Endodermal cell (in vitro differentiated cells): ENCODE measurements around the gene CARD14. TPM values are rescaled to one million over a fixed set of nuclear protein-coding genes. Genes with fewer than 3 reads are reported as not detected.
A peak's percentile ranks its signal among the peaks of the same experiment; 100 is the strongest.

Experiments
- DNase-seq: peaks from one replicate; pipeline ENCODE4 v3.0.0-alpha.2; 2017
- H3K27ac ChIP-seq: 2 replicates; pipeline ENCODE4 v1.5.1; 2013; ENCODE audit warnings: mild to moderate bottlenecking, low read depth, low read length, moderate library complexity
- H3K27me3 ChIP-seq: 2 replicates; pipeline ENCODE4 v1.6.1; 2013; ENCODE audit warnings: mild to moderate bottlenecking, low read length, moderate library complexity; ENCODE audit not compliant: insufficient read depth, control insufficient read depth, poor library complexity, severe bottlenecking
- H3K36me3 ChIP-seq: 2 replicates; pipeline ENCODE4 v1.7.0; 2013; ENCODE audit warnings: mild to moderate bottlenecking, low read length, moderate library complexity; ENCODE audit not compliant: control insufficient read depth, insufficient read depth
- H3K4me1 ChIP-seq: one replicate; pipeline ENCODE4 v1.7.0; 2013; ENCODE audit warnings: low read length; ENCODE audit not compliant: control insufficient read depth, insufficient read depth
- H3K4me3 ChIP-seq: 2 replicates; pipeline ENCODE4 v1.5.1; 2013; ENCODE audit warnings: mild to moderate bottlenecking, low read length, moderate library complexity
- H3K9ac ChIP-seq: 2 replicates; pipeline ENCODE4 v1.6.1; 2013; ENCODE audit warnings: mild to moderate bottlenecking, low read length, moderate library complexity; ENCODE audit not compliant: poor library complexity, severe bottlenecking; ENCODE audit errors: extremely low read depth
- H3K9me3 ChIP-seq: 2 replicates; pipeline ENCODE4 v1.6.1; 2013; ENCODE audit warnings: mild to moderate bottlenecking, low read length, moderate library complexity; ENCODE audit not compliant: control insufficient read depth
- H3K27ac Mint-ChIP-seq: 2 replicates; pipeline ENCODE4 v1.8.0; 2020; ENCODE audit warnings: mixed read lengths
- H3K27me3 Mint-ChIP-seq: 2 replicates; pipeline ENCODE4 v1.8.0; 2021; ENCODE audit warnings: mild to moderate bottlenecking, mixed read lengths; ENCODE audit not compliant: insufficient read depth
- H3K36me3 Mint-ChIP-seq: 2 replicates; pipeline ENCODE4 v1.8.0; 2020; ENCODE audit warnings: low read depth, mixed read lengths
- H3K4me1 Mint-ChIP-seq: 2 replicates; pipeline ENCODE4 v1.8.0; 2020; ENCODE audit warnings: mixed read lengths
- H3K4me3 Mint-ChIP-seq: 2 replicates; pipeline ENCODE4 v1.8.0; 2020; ENCODE audit warnings: mild to moderate bottlenecking, moderate library complexity, mixed read lengths
- H3K9me3 Mint-ChIP-seq: 2 replicates; pipeline ENCODE4 v1.8.0; 2020; ENCODE audit warnings: mild to moderate bottlenecking, mixed read lengths
- CTCF ChIP-seq: fragments of 200-600 bp; sonication (generic); conservative IDR thresholded peaks from 2 replicates; pipeline ENCODE4 v1.5.0; 2021; ENCODE audit warnings: antibody characterized with exemption, mild to moderate bottlenecking
- WGBS, 2 experiments: methylation state at CpG; one replicate each; pipeline versions ENCODE4 v1.1.5 to v1.1.7; 2013; ENCODE audit warnings: missing lambda C conversion rate in 2 of 2, mixed read lengths in 1 of 2; ENCODE audit not compliant: insufficient coverage in 1 of 2, insufficient read length in 1 of 2; 5-methylcytosine and 5-hydroxymethylcytosine counted together
- total RNA-seq, 2 donors: library from RNA; stranded (reverse); fragmentation: NEBNext Ultra II Directional in 1 of 2; extraction: Animal tissue kit (Norgen Biotek cat#: 25700) in 1 of 2; gene quantifications; 2 replicates in 1 of 2; 3 replicates in 1 of 2; pipeline ENCODE4 v1.2.1, GENCODE V29; 2021

The CARD14 gene
- total RNA-seq, 2 donors from 2014 or later, result 0.31 TPM; not detected in 1

GRCh38 chr17:80145076-80146075 lies 24.5 kb upstream of the CARD14 start:
- peaks cover 44% of the 10 kb centered on the region for H3K36me3 Mint-ChIP-seq
- peak overlapping the region; percentile 96 for H3K4me3 ChIP-seq
- no peaks in the 10 kb centered on the region for H3K9me3 ChIP-seq
- DNase-seq, result no peak
- peaks cover 16% of the 10 kb centered on the region for H3K4me1 Mint-ChIP-seq
- peak overlapping the region; percentile 83 for H3K9ac ChIP-seq
- H3K36me3 ChIP-seq, result peaks cover 53% of the 10 kb centered on the region
- TF ChIP-seq CTCF, result no peak
- H3K27ac ChIP-seq, result no peak overlapping the region
- no peaks in the 10 kb centered on the region for H3K27me3 Mint-ChIP-seq
- H3K9me3 Mint-ChIP-seq, result no peaks in the 10 kb centered on the region
- WGBS, 2 experiments, result 71 to 72% methylated on average over 6 to 10 of the region's 10 CpGs
- peak overlapping the region; percentile 79 for H3K4me3 Mint-ChIP-seq
- no peaks in the 10 kb centered on the region for H3K27me3 ChIP-seq
- no peaks in the 10 kb centered on the region for H3K4me1 ChIP-seq
- peak overlapping the region; percentile 1 for H3K27ac Mint-ChIP-seq

- WGBS, 2 experiments, result 0 to 1% methylated on average over 17 to 69 of the region's 69 CpGs
- Mint-ChIP-seq H3K4me1 (peaks cover 23% of the 10 kb centered on the region), H3K4me3 (peak overlapping the region; percentile 79), H3K9me3 (no peaks in the 10 kb centered on the region), H3K27ac (peak overlapping the region; percentile 89), H3K27me3 (no peaks in the 10 kb centered on the region), H3K36me3 (peaks cover 36% of the 10 kb centered on the region)
- H3K36me3 ChIP-seq, result peaks cover 45% of the 10 kb centered on the region
- no peaks in the 10 kb centered on the region for H3K9me3 ChIP-seq
- H3K27ac ChIP-seq, result peak overlapping the region; percentile 82
- peak; percentile 73 for DNase-seq
- TF ChIP-seq CTCF, result no peak
- peak overlapping the region; percentile 96 for H3K4me3 ChIP-seq
- H3K4me1 ChIP-seq, result no peaks in the 10 kb centered on the region
- no peaks in the 10 kb centered on the region for H3K27me3 ChIP-seq
- H3K9ac ChIP-seq, result peak overlapping the region; percentile 83
Measured at GRCh38 chr17:80146121-80147034, 23.5 kb upstream of the CARD14 start.

- peaks cover 5% of the 10 kb centered on the region for H3K9me3 ChIP-seq
- TF ChIP-seq CTCF, result no peak
- peak within 1 kb of the TSS; percentile 79 for H3K4me3 Mint-ChIP-seq
- H3K27me3 ChIP-seq, result no peaks in the 10 kb centered on the region
- WGBS, 2 experiments, result 0% methylated on average over 63 to 90 of the region's 90 CpGs
- peak within 1 kb of the TSS; percentile 89 for H3K27ac Mint-ChIP-seq
- H3K27ac ChIP-seq, result peak within 1 kb of the TSS; percentile 82
- H3K9ac ChIP-seq, result peak within 1 kb of the TSS; percentile 85
- peaks cover 4% of the 10 kb centered on the region for H3K9me3 Mint-ChIP-seq
- H3K4me3 ChIP-seq, result peak within 1 kb of the TSS; percentile 96
- no peaks in the 10 kb centered on the region for H3K27me3 Mint-ChIP-seq
- peaks cover 37% of the 10 kb centered on the region for H3K36me3 ChIP-seq
- H3K4me1 ChIP-seq, result no peaks in the 10 kb centered on the region
- H3K4me1 Mint-ChIP-seq, result peaks cover 23% of the 10 kb centered on the region
- DNase-seq, result peak; percentile 100
- H3K36me3 Mint-ChIP-seq, result peaks cover 27% of the 10 kb centered on the region
Measured at GRCh38 chr17:80147035-80147822, 22.6 kb upstream of the CARD14 start, which contains the start of gene EIF4A3. EIF4A3 (minus strand) TSS chr17:80147128; CDS start chr17:80146961, 167 bp downstream.
